Measurements from ENCODE around the gene ZYX.
"Not testable (repeated sequence)": the region's sequence is repeated elsewhere in the genome, so short reads cannot be mapped to it uniquely, and the experiment has no call there.

ZYX gene

DNA sequence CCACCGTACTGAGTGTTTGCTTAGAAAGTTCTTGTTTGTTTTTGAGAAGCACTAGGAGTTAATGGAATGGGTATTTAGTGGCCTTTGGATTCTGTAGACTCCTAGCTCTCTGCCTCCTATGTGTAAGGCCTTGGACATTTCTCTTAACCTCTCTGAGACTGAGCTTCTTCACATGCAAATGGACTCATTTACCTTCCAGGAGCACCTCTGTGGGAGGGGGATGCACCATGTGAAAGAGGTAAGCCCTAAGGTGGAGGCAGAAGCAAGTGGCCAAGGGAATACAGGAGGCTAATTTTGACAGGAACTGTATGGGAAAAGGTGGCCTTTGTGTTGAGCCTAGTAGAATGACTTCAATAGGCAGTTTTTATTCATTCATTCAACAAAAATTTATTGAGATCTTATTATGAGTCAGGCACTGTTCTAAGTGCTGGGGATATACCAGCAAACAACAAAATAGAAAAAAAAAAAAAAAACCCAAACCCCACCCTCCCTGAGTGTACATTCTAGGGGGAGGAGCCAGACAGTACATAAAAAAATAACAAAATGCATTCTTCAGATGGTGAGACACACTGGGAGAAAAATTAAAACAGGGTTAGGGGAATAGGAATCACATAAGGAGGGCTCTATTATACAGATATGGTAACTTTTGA lies 36.7 kb downstream of the ZYX start:
- no peak for DNase-seq (ENCODE audit: low spot score)

DNA sequence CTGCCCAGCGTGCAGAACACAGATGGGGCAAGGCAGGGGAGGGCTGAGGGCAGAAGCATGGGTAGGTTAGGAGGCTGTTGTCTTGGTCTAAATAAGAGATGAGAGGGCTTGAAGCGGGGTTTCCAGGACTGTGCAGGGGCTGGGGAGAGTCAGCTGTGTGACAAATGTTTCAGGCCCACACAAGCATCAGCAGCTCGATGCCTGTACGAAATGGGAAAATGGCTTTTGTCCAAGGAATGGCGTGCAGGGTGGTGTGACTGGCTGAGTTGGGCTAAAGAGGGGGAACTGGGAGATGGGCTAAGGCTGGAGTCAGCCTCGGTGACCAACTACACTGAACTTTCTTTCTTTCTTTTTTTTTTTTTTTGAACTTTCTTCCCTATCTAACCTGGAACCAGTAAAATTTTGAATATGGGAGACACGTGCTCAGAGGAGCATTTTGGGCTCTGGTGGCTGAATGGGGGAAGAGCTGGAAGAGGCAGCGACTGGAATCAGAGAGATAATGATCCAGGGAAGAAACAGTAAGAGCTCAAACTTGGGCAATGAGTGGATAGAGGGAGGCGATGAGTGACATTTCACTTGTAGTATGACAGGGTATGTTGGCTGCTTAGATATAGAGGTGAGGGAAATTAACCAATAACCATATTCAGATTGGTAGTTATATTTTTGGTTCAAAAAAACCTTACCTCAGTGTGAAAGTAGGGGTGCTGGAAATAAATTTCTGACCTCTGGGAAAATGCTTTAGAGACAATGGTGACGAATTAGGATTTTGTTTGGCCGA lies 37.7 kb downstream of the ZYX start:
- no peak for DNase-seq (ENCODE audit: low spot score)

DNA sequence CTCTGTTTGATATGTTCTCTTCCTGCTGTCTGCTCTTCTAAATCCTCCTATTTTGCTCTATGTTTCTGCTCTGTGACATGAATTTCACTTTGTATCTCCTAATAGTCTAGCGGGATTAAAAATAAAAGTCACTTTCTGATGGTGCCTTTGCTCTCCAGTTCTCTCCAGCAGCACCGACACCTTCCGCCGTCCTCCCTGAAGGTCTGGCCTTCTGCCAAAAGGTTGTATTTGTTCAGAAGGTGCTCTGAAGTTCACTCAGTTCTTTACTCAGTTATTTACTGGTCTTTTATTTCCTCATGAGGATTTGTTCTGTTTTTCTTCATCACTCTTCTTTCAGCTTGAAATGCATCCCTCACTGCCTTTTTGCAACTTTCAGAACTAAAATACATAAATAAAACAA lies 38.7 kb downstream of the ZYX start:
- DNase-seq (ENCODE audit: low spot score): no peak

DNA sequence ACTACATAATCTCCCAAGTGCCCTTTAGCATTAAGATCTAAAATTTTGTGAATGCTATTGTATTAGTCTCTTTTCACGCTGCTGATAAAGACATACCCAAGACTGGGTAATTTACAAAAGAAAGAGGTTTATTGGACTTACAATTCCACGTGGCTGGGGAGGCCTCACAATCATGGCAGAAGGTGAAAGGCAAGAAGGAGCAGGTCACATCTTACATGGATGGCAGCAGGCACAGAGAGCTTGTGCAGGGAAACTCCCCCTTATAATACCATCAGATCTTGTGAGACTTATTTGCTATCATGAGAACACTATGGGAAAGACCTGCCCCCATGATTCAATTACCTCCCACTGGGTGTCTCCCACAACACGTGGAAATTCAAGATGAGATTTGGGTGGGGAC lies 39.5 kb downstream of the ZYX start:
- DNase-seq (ENCODE audit: low spot score): not testable (repeated sequence)

- no peak for DNase-seq (ENCODE audit: low spot score)
Measured at GRCh38 chr7:143422033-143422432, 40.9 kb downstream of the ZYX start.

DNA sequence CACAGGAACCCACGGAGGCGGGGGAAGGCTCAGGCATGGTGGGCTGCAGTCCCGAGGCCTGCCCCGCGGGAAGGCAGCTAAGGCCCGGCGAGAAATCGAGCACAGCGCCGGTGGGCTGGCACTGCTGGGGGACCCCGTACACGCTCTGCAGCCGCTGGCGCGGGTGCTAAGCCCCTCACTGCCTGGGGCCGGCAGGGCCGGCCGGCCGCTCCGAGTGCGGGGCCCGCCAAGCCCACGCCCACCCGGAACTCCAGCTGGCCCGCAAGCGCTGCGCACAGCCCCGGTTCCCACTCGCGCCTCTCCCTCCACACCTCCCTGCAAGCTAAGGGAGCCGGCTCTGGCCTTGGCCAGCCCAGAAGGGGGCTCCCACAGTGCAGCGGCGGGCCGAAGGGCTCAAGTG lies 43.3 kb downstream of the ZYX start:
- DNase-seq (ENCODE audit: low spot score): not testable (repeated sequence)

DNA sequence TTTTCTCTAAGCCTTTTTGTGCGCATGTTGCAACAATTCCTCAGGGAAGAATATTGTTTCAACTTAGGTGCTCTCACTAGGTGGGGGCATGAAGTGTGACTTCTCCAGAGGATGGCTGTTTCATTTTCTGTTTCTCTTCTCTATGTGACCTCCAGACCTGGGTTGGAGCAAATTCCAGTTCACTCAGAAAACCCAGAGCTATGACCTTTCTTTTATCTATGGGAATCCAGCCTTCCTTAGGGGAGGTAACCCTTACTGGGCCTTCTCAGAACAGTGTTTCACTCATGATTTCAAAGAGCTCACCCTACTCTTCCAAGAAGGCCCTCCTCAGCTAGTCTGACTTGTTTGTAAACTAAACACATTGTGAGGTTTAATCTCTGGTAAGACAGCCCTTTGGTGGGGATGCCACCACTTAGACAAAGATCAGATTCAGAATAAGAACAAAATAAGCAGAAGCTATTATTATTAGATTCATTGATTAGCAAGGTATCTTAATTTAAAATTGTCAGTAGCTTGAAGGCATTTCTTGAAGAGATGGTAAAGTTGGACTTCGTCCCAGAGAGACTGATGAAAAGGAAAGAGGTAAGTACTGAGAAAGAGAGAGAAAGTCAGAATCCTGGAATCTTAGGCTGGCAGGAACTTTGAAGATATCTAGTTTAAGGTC lies 45.5 kb downstream of the ZYX start:
- DNase-seq (ENCODE audit: low spot score): no peak

- no peak for DNase-seq (ENCODE audit: low spot score)
Measured at GRCh38 chr7:143429770-143430698, 48.9 kb downstream of the ZYX start.

DNA sequence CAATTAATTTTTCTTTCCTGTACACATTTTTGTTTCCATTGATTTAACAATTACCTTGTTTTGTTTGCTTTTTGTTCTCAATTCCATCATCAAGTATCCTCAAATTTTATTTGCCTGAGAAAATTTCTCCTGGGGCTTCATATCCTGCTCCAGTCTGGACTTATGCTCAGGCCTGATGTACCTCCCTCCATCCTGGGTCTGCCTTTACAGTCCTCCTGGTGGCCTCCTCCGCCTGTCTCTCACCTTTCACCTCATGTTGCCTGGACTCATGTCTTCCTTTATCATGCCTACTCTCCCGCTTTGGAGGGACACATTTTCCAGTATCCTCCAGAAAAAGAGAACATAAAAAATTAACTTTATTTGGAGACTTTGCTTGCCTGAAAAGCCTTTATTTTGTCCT lies 50.0 kb downstream of the ZYX start:
- DNase-seq (ENCODE audit: low spot score): no peak

DNA sequence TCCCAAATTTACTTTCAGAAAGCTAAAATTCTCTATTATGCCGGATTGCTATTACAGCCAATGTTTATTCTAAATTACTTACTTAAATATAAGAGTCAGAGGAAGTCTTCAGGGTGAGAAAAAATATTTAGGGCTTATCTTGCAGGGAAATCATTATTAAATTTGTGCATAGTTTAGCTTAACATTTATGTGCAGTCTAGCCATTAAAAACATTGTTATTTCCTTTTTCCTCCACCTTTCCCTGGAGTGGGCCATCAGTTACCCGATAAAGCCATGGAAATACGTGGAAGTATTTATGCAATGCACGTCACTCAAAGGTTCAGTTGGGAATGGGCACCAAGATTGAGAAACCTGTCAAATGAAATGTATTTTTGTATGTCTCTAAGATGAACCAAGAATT lies 52.6 kb downstream of the ZYX start:
- DNase-seq (ENCODE audit: low spot score): no peak

DNA sequence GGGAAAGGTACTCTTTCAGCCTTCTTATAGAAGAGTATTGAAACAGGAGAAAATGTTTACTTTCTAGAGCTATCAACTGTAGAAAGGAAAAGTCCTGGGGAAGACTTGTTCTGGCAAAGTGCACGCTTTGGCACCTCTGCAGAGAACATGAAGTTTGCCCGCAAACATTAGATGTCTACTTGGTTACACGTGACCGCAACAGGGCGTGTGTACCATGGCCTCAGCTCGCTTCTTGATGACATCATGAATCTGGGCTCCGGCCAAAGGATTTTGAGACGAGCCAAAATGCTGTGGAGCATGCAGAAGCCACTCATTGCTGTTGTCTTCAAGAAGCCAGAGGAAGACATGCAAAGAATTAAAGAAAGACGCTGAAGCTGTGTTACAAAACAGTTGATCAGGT lies 53.5 kb downstream of the ZYX start:
- DNase-seq (ENCODE audit: low spot score): no peak

DNA sequence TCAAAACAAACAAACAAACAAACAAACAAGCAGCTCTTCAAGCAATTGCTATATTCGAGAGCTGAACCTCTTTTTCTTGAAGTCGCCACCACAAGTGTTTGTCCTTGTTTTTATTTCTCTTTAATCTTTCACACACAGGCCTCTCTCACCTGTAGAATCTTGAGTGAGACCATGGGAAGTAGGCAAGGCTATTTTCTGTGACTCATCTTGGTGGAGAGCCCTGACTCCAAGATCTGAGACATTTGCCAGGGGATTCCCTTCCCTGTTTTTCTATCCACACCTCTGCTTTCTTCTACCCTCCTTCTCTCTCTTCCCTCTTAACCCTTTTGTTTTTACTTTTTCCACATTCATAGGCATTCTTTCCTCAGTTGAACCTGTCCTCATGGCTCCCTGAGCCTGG lies 54.1 kb downstream of the ZYX start:
- DNase-seq (ENCODE audit: low spot score): no peak

GRCh38 chr7:143436325-143436946 lies 55.3 kb downstream of the ZYX start:
- DNase-seq (ENCODE audit: low spot score): no peak

GRCh38 chr7:143437578-143437977 lies 56.4 kb downstream of the ZYX start:
- DNase-seq (ENCODE audit: low spot score): no peak

GRCh38 chr7:143439866-143440265 lies 58.7 kb downstream of the ZYX start:
- no peak for DNase-seq (ENCODE audit: low spot score)

Small RNA genes within 50 kb of the gene (small RNA-seq; reads per million reads assigned to genes)
- gene MIR6892: 0.05 to 0.31 reads per million in 2 experiments

Measured in SK-N-DZ (cell line).